DMS153 treated with DMSO at 0.1 percent for 48 hours (cell line): ENCODE data around the gene ZNF217.
A peak's percentile ranks its signal among the peaks of the same experiment; 100 is the strongest.
"Not testable (repeated sequence)": the region's sequence is repeated elsewhere in the genome, so short reads cannot be mapped to it uniquely, and the experiment has no call there.

Experiments
- DNase-seq: peaks from one replicate; lab custom pipeline; 2025; ENCODE audit not compliant: unreplicated experiment; lab: John Stamatoyannopoulos, UW

ZNF217 gene

GRCh38 chr20:53584550-53584913 is 9.1 kb downstream of the ZNF217 start:
- DNase-seq: not testable (repeated sequence)

- not testable (repeated sequence) for DNase-seq
Observed at GRCh38 chr20:53583660-53584549, 9.7 kb downstream of the ZNF217 start.

GRCh38 chr20:53582574-53583351 is 10.9 kb downstream of the ZNF217 start:
- DNase-seq: no peak

- DNase-seq: no peak
Observed at GRCh38 chr20:53582251-53582570, 11.4 kb downstream of the ZNF217 start.

- no peak for DNase-seq
Observed at GRCh38 chr20:53581444-53582250, 12.0 kb downstream of the ZNF217 start.

- DNase-seq: no peak
Observed at GRCh38 chr20:53580376-53581111, 13.1 kb downstream of the ZNF217 start.

GRCh38 chr20:53579581-53580375 is 13.9 kb downstream of the ZNF217 start:
- DNase-seq: no peak

GRCh38 chr20:53579266-53579580 is 14.4 kb downstream of the ZNF217 start:
- DNase-seq: no peak

GRCh38 chr20:53578492-53579222 is 15.0 kb downstream of the ZNF217 start:
- DNase-seq: peak; percentile 72

GRCh38 chr20:53576586-53577318 is 16.9 kb downstream of the ZNF217 start:
- DNase-seq: no peak

GRCh38 chr20:53576195-53576580 is 17.5 kb downstream of the ZNF217 start:
- DNase-seq: no peak

GRCh38 chr20:53575481-53576194 is 18.0 kb downstream of the ZNF217 start:
- no peak for DNase-seq

GRCh38 chr20:53574819-53575218 is 18.8 kb downstream of the ZNF217 start:
- no peak for DNase-seq

- no peak for DNase-seq
Observed at GRCh38 chr20:53574259-53574789, 19.3 kb downstream of the ZNF217 start.

GRCh38 chr20:53571555-53572286 is 21.9 kb downstream of the ZNF217 start:
- DNase-seq: no peak

GRCh38 chr20:53570446-53571276 is 23.0 kb downstream of the ZNF217 start:
- no peak for DNase-seq
